HG03095 (cell line): ENCODE results near the gene RASAL2.
"Not testable (repeated sequence)": the region's sequence is repeated elsewhere in the genome, so short reads cannot be mapped to it uniquely, and the experiment has no call there.

Source experiments
- ATAC-seq: cut with Tn5 transposase; IDR thresholded peaks from one replicate; pipeline ENCODE4 v1.9.1; 2021; ENCODE audit warnings: moderate library complexity; ENCODE audit not compliant: unreplicated experiment

RASAL2 gene

DNA sequence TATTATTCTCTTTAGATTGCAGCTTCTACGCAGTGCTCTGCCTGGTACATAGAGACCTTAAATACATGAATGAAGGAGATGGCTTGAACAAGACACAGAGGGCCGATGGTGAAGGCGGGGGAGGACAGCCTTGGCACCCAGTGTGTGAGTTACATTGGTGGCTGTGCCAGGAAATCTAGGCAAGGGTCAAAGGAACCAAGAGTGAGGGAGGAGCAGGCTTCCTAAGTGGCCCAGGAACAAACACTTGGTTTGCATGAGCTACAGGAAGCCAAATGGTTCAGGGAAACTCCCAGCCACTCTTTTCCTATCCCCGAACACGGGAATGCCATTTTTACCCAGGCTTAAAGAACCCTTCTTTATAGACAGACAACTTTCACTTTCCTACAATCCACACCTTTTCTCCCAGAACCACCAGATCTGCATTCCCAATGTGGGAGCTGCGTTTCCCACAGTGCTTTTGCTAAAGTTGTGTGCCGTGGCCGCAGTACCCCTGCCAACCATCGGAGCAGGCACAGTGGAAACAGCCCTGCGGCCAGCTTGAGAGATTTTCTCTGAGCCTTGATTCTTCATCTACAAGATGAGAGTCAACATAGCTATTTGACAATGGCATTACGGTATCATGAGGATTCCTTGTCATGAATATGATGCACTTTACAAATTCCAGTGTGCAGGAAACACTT lies 406.3 kb downstream of the RASAL2 start:
- no peak for ATAC-seq

DNA sequence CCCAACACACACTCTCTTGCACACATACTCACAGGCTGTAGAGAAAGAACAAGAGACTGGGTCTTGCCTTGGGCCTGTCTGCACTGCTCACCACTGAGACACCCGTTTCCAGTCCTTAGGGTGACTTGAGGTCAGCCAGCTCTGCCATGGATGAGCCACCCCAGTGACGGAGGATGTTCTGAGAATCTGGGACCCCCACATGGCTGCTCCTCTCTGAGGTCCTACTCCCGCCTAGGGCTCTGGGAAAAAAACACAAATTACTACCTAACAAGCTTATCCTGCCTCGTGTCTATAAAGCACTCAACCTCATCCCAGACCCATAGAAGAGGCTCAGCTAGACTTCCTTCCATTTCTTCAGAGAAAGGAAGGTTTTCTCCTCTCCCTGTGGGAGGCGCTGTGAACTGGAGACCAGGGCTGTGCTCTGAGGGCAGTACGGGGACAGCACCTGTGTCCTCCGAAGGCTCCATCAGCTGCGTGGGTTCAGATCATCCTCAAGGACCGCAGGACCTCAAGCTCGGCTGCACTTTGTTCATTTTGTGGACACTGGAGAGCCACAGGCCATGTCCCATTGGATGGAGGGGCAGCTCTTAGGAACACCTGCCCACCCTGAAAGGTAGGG lies 407.1 kb downstream of the RASAL2 start:
- ATAC-seq = peak; percentile 12

DNA sequence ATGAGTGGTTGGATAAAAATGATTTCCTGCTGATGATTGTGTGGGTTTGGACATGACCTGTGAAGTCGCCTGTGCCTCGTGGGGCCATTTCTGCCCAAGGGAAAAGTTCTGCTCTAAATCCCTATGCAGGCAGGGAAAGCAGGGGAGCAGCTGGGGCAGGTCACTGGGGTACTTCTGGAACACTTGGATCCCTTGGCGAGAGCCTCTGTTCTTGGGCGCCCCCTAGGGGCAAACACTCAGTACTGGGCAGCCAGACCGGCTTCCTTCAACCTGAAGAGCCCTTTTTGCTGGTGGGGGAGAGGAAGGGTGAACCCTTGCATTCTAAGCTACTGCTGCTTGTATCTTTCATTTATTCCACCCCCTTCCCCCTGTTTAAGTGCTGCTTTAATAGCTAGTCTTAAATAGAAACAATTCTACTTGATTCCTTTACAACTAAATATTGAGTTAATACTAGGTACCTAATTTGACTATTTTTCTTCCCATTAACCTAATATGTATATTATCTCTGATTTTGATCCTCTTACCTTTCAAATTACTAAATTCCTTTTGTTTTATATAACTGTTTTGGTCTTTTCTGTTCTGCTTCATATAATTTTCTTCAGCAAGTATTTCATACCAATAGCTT lies 407.9 kb downstream of the RASAL2 start:
- ATAC-seq = peak; percentile 72

DNA sequence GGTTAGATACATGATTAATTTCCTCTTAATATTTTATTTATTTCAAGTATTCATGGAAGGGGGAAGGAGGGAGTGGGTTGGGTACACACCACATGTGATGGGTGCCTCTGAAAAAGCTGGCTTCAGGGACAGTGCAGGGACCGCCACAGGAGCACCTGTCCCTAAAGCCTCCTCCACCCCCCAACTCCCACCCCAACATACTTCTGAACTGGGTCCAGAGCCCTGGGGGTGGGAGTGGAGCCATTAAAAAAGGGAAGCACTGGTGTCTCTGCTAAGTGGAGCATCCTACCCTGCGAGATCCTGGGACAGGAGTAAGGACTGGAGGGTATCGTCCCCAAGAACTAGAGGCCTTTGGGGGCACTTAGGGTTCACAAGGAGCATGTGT lies 408.4 kb downstream of the RASAL2 start:
- ATAC-seq = no peak

DNA sequence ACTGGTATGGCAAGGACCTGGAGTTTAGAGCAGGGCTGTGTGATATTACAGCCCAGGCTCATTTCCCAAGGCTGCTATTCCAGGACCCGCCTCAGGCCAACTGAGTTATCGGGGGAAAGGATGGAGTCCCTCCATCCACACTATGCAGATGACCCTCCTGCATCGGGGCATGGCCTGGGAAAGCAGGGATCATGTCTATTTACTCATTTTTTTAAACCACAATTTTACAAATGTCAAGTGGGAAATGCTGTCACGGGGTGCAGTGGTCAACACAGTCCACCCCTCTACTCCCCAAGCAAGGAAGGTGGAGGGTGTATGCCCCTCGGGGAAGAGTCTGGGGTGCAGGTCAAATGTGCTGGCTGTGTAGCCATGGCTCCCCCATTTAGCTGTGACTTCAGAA lies 409.0 kb downstream of the RASAL2 start:
- ATAC-seq = no peak

DNA sequence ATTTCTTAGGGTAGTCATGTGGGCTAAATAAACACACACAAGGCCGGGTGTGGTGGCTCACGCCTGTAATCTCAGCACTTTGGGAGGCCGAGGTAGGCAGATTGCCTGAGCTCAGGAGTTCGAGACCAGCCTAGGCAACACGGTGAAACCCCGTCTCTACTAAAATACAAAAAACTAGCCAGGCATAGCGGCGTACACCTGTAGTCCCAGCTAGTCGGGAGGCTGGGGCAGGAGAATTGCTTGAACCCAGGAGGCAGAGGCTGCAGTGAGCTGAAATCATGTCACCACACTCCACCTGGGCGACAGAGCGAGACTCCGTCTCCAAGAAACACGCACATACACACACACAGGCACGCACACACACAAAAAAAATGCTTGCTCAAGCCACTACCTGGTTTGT lies 409.4 kb downstream of the RASAL2 start:
- not testable (repeated sequence) for ATAC-seq

DNA sequence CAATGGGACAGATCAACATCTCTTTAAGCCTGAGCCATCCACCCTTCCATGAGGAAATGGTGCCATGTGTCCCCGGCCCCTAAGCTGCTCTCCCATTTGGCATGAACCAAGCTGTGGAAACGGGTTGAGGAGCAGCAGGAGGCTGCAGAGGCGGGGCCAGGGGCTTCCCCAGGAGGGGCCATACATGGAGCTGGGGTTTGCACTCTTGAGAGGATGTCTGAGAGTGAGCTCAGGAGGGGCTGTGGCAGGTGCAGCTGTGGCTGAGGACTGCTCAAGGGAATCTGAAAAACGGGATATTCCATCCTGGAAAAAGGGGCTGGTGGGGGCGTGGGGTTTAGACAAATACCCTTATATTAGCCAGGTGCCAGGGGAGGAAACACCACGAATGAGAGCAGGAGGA lies 409.9 kb downstream of the RASAL2 start:
- no peak for ATAC-seq

DNA sequence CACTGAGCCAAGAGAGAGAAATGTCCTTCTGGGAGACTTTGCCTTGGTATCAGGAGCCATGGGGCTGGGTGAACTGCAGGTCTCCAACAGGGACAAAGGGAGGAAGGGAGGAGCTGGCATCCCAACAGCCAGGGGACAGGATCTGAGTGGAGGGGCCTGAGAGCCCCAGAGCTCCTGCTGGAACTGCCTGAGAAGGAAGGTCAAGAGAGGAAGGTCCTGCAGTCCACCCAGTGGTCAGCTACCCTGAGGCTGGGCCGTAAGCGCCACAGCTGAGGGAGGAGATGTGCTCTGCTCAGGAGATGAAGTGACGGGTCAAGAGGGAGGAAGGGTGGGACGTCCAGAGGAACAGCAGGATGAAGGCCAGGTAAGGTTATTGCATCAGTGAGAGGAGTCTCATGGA lies 410.4 kb downstream of the RASAL2 start:
- no peak for ATAC-seq

DNA sequence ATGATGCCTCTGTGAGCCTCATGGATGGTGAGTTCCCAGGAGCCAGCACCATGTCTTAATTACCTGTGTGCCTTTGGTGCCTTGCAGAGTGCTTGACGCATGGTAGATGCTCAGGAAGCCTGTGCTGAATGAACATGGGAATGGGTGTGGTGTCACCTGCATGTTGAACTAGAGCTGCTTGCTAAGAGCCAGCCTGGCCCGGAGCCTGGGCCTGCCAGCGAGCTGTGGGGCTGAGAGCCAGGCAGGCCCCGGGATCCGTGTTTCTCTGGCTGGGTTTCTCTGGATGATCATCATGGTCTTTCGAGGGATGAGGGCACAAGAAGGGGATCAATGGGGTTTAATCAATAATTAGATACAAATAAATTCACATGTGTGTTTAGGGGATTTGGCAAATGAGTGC lies 412.3 kb downstream of the RASAL2 start:
- ATAC-seq = no peak

DNA sequence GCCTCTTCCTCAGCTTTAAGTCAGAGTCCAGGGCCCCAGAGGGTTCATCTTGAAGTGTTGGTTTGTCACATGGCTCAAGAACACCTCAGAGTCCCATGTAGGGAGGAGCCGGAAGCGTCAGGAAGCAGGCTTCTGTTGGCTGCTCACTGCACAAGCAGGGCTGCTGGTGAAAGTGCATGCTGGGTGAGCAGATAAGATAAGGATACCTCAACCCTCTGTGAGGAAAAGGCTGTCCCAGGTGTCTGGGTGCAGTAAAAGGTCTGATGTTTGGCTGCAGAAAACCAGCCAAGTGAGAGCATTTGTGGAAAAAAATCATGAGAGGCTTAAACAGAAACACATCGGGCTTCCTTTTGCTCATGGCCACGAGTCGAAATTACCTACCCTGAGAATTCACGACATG lies 412.8 kb downstream of the RASAL2 start:
- no peak for ATAC-seq

DNA sequence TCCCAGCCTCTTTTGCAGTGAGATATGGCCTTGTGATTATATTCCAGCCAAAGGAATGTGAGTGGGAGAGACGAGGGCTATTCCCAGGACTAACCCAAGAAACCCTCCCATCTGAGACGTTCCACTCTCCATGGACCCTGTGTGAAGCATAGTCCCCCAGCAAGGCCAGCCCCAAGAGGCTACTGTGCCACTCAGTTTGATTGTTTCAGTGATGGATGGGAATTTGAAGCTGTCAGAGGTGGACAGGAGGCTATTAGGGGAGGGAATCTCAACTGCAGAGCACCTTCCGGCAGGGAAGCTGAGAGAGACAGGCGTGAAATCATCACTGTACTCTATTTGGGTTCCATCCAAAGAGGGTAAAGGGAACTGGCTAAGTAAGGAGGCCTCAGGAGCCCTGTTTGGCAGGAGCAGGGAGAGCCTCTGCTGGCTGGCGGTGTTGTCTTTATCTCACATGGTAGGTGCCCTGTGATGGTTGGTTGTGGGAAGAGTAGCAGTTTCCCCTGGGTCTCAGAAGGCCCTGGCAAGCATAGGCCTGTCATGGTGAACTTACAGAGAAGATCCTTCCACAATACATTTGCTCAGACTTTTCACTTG lies 415.6 kb downstream of the RASAL2 start:
- ATAC-seq = no peak

DNA sequence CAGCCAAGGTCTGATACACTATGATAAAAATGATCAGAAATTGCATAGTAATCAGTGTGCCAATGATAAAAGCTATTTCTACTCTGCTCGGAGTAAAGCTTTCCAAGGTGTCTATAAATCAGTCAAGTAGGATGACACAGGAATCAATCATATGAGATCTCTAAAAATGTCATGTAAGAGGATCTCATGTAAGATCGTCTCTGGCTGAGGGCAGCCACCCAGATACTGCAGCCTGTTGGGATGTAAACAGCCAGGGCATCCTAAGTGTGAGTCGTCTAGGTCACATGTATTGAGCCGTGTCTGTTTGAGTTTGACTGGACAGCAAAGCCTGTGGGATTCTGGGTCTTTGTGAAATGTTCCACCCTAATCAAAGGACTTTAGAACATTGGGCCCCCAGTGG lies 416.3 kb downstream of the RASAL2 start:
- ATAC-seq = no peak

DNA sequence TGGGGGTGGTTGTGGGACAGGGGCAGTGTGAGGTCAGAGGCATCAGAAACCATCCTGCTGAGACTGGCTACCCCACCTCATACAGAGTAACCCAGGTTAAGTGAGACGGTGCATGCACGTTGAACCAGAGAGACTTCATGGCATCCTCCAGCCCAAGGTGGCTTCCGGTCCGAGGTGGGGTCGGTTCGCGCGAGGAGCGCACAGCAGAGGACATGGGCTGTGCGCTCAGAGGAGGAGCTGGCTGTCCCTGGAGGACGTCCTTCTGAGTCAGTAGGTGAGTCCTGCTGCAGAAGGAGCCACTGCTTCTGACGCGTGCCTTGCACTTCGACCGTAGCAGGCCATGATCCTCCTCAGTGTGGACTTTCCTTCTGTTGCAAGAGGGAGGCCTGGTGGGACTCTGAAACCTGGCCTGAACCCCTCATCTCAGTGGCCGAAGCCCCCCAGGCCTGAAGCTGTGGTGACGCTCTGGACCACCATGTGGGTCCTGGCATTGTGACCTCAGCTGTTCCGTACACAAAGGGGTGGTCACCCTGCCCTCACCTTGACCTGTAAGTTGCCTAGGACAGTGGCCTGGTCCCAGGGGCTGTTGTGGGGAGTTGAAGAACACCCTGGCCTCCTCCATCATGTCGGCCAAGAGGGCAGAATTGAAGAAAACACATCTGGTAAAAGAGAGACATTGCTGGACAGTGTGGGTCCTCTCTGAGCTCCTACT lies 418.8 kb downstream of the RASAL2 start, which contains the start of gene TEX35:
TSS of gene TEX35 (plus strand) at position 544 of the 712 bp plus-strand sequence. CDS start at position 624, 80 bp downstream.
- no peak for ATAC-seq

DNA sequence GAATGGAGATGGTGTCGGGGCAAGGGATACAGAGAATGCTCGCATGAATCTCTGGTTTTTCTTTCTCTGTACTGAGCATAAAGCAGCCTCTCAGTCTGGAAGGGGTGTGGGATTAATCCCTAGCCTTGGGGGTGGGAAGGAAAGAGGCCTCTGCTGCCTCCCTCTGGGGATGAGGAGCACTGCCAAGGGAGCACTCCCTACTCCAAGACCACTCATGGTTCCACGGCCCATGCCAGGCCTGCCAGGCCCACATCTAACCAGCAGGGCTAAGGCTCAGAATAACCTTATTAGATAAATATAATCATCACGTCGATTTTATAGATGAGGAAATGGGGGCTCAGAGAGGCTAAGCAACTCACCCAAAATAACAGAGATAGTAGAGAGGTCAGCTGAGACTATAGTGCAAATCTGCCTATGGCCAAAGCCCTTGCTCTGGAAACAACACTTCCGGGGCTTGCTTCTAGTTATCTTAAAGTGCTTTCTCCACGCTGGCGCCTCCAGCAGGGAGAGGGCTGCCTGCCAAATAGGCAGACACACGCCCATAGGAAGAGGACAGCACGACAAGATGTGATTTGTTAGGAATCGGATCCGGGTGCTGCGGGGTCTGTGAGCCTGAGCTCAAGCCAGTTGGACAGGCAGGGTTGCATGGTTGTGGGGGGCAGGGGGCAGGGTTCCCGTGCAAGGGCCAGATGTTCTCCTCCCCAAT lies 419.5 kb downstream of the RASAL2 start:
- no peak for ATAC-seq

DNA sequence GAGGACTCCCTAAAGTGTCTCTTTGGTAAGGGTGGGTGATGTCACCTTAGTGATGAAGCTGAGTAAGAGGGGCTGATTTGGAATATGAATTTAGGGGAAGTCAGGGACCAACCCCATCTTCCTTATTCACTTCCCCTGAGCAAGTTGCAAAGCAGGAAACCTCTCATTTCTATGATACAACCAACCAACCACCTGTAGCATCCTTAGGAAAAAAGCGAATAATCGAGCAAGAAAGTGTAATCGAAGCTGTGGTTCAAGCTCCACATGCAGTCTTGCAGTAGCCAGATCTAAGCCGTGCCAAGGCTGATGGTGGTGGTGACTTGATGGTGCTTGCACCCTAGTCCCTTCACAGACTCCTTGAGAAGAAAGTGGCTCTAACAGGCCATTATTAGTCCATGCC lies 422.2 kb downstream of the RASAL2 start:
- ATAC-seq = no peak

DNA sequence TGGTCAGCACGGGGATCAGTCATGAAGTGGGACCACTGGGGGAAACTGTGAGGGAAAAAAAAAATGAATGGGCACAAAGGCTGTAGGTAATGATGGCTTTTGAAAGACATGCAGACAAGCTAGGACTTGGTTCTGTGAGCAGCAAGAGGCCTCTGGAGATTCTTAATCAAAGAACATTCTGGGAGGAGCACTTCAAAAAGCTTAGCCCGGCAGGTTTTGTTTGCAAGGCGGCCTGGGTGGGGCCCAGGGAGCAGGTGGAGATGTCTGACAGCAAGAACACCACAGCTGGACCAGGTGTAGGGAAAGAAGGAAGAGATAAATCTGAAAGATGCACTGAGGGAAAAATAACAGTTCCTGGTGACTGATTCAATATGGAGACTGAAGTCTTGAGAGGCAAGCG lies 425.0 kb downstream of the RASAL2 start:
- ATAC-seq = no peak

DNA sequence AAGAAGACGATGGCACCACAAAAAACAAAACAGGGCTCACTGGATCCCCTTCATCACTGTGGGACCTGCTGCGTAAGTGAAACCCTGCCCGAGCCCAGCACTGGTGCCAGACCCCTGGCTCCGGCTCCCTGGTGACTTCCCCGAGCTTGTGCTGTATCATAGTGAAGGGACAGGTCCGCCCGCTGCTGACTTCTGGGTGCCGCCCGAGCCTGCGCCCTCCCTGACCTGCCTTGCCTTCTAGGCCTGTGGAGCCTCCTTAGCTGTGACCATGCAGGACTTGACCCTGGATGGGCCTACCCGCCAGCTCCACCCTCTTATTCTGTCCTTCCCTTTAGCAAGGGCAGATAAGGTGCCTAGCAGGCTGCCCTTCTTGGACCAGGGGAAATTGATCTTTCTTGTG lies 426.9 kb downstream of the RASAL2 start:
- ATAC-seq = no peak

DNA sequence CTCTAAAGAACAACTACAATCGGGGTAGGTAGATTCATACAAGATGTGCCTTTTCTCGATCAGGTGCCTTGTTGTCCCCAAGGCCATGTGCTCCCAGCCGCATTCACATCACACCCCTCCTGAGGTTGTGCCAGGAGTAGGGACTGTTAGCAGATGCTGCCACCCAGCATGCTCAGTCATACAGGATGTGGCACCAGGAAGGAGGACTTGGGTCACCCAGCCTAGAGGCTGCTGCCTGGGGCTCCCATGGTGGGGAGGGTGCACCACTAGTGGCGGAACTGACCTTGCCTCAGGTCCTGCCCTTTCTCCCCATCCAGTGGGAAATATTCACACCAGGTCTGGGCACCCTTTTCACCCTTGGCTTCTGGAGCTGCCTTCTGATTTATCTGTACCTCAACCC lies 427.3 kb downstream of the RASAL2 start:
- ATAC-seq = no peak

DNA sequence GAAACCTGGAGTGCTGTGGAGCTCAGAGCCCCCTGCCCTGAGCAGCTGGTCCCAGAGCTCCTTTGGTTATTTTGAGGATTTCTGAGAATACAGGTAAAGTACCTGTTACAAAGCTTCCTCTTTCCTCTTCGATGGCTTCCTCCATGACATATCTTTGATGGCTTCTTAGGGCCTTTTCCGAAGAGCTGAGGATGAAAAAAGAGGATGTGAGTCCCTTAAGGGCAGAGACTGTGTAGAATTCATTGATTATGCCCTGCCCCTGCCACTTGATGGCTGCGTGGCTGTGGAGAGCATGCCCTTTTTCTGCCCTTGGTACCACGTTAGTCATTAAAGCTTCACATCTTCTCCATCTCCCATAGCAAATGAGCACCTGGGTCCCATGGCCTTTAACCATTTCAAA lies 433.2 kb downstream of the RASAL2 start:
- no peak for ATAC-seq

DNA sequence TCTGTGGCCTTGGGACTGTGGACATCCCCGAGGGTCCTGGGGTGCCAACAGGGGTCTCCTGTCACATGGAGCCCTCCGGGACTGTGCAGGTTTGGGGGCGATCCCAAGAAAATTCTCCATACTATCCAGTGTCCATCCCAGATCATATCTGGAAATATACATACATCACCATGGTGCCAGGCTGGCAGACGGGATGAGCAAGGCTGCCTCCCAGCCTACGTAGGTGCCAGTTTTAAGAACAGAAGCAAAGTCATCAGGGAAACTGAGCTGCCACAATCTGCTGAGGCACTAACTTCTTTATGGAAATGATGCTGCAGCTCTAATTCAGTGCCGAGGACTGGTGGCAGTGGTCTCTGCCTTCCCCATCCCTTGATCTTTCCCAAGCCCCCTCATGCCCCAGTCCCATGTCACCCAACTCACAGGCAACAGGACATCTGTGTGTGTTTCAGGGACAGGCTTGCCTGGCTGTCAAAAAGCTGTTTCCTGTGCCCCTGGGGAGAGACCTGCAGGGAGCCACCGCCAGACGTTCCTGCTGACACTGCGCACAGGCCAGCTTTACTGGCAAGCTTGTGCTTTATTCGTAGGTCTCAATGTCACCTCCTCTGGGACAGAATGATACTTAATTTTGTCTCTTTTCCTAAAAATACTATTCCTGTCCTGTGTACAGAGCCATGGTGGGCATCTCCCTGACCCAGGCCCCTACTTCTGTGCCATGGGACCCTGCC lies 434.5 kb downstream of the RASAL2 start:
- ATAC-seq = no peak
